Stimulated activated CD4-positive, alpha-beta T cell treated with anti-CD3 and anti-CD28 coated beads, Interleukin-12 subunit alpha, Interleukin-12 subunit beta, amount 100 ng/mL, for 24 hours (primary cell): ENCODE measurements around the gene FIBCD1.

Source experiments
- DNase-seq, 2 experiments: peaks; one replicate each; pipeline ENCODE4 v3.0.0-alpha.2; 2020; ENCODE audit warnings: low read depth in 2 of 2

Gene FIBCD1

DNA sequence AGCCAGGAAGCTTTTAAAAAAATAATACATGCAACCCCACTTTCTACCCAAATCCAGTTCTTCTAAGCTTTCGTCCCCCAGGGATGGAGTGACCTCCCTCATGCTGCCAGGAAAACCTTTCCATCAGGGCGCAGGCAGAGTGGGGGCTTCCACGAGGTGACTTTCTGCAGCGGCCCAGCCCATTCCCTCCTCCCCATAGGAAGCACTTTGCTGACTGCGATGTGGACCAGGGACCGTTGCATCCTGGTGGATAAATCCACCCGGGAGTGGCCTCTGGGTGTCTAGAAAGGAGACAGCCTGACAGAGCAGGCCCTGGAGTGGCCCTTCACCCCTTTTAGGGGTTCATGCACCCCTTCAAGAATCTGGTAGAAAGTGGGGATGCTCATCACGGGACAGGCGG lies 44.0 kb downstream of the FIBCD1 start:
- DNase-seq, result no peak

- DNase-seq, result no peak
Observed at GRCh38 chr9:130894546-130894945, 44.5 kb downstream of the FIBCD1 start.

GRCh38 chr9:130893341-130894101 lies 45.5 kb downstream of the FIBCD1 start:
- DNase-seq, result no peak

- no peak for DNase-seq
Observed at GRCh38 chr9:130892477-130893304, 46.4 kb downstream of the FIBCD1 start.

DNA sequence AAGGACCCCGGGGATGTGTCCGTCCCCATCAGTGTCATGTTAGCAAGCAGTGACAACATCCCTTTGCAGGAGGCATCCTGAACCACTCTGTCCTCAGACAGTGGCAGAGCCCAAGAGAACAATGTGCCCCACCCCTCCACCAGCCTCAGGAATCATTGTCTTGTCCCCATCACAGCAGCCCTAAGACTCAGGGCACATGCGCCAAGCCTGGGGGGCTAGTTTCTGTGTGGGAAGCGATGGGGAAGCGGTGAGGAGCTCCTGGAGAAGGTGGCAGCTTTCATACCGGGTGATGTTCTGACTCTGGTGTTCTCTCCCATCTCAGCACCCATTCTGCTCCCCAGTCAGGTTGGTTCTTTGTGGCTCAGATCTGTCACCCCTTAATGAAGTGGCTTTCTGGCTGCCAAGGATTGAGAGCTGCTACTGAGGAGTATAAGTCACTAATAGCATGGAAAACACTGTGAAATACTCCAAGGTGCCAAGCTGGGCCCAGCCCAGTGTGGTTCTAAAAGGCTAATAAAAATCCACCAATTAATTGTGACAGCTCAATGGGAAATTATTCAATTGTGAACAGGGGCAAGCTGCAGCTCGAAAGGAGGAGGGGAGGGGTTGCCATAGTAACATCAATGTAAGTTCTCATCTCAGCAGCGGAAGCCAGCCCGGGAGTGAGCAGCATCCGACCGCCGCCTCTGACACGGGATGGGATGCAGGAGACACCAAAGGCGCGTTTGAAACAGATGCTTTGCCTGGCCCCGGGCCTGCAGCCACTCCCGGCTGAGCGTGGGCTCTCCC lies 47.2 kb downstream of the FIBCD1 start:
- no peak for DNase-seq

GRCh38 chr9:130890870-130891687 lies 48.0 kb downstream of the FIBCD1 start:
- no peak for DNase-seq

DNA sequence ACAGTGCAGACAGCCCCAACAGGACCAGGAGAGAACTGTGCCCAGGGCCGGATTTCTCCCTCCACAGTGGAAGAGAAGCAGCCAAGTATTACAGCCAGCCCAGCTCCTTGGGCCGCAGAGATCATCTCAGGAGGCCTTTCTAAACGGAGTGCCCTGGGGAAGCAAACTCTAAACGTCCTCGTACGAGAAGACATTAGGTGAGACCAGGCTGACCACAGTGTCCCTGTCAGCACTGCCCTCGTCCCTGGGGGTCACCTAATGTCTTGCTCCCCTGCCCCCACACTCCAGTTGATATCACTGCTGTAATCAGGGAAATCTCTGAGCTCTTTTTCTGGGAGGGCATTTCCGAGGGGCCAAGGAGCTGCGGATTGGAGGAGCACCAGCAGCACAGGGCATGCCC lies 48.9 kb downstream of the FIBCD1 start:
- no peak for DNase-seq

GRCh38 chr9:130888146-130888885 lies 50.7 kb downstream of the FIBCD1 start:
- no peak for DNase-seq

- no peak for DNase-seq
Observed at GRCh38 chr9:130887494-130888144, 51.4 kb downstream of the FIBCD1 start.

GRCh38 chr9:130886981-130887380 lies 52.1 kb downstream of the FIBCD1 start:
- no peak for DNase-seq

DNA sequence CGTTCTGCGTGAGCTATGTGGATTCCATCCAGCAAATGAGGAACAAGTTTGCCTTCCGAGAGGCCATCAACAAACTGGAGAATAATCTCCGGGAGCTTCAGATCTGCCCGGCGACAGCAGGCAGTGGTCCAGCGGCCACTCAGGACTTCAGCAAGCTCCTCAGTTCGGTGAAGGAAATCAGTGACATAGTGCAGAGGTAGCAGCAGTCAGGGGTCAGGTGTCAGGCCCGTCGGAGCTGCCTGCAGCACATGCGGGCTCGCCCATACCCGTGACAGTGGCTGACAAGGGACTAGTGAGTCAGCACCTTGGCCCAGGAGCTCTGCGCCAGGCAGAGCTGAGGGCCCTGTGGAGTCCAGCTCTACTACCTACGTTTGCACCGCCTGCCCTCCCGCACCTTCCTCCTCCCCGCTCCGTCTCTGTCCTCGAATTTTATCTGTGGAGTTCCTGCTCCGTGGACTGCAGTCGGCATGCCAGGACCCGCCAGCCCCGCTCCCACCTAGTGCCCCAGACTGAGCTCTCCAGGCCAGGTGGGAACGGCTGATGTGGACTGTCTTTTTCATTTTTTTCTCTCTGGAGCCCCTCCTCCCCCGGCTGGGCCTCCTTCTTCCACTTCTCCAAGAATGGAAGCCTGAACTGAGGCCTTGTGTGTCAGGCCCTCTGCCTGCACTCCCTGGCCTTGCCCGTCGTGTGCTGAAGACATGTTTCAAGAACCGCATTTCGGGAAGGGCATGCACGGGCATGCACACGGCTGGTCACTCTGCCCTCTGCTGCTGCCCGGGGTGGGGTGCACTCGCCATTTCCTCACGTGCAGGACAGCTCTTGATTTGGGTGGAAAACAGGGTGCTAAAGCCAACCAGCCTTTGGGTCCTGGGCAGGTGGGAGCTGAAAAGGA lies 53.3 kb downstream of the FIBCD1 start:
- DNase-seq, result no peak

DNA sequence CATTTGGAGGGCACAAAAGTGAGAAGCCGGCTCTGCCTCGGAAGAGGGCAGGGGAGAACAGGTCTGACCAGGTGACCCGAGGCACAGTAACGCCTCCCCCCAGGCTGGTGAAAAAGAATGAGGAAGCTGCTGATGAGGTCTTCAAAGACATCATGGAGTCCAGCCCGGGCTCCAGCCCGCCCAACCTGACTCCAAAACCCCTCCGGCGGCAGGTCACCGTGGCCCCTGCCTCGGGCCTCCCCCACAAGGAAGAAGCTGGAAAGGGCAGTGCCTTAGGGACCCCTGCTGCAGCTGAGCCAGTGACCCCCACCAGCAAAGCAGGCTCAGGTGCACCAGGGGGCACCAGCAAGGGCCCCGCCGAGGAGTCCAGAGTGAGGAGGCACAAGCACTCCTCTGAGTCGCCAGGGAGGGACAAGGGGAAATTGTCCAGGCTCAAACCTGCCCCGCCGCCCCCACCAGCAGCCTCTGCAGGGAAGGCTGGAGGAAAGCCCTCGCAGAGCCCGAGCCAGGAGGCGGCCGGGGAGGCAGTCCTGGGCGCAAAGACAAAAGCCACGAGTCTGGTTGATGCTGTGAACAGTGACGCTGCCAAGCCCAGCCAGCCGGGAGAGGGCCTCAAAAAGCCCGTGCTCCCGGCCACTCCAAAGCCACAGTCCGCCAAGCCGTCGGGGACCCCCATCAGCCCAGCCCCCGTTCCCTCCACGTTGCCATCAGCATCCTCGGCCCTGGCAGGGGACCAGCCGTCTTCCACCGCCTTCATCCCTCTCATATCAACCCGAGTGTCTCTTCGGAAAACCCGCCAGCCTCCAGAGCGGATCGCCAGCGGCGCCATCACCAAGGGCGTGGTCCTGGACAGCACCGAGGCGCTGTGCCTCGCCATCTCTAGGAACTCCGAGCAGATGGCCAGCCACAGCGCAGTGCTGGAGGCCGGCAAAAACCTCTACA lies 54.2 kb downstream of the FIBCD1 start:
- DNase-seq, result no peak

DNA sequence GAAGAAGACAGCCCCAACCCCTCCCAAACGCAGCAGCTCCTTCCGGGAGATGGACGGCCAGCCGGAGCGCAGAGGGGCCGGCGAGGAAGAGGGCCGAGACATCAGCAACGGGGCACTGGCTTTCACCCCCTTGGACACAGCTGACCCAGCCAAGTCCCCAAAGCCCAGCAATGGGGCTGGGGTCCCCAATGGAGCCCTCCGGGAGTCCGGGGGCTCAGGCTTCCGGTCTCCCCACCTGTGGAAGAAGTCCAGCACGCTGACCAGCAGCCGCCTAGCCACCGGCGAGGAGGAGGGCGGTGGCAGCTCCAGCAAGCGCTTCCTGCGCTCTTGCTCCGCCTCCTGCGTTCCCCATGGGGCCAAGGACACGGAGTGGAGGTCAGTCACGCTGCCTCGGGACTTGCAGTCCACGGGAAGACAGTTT lies 54.9 kb downstream of the FIBCD1 start:
- no peak for DNase-seq

- no peak for DNase-seq
Observed at GRCh38 chr9:130883479-130883878, 55.6 kb downstream of the FIBCD1 start.

DNA sequence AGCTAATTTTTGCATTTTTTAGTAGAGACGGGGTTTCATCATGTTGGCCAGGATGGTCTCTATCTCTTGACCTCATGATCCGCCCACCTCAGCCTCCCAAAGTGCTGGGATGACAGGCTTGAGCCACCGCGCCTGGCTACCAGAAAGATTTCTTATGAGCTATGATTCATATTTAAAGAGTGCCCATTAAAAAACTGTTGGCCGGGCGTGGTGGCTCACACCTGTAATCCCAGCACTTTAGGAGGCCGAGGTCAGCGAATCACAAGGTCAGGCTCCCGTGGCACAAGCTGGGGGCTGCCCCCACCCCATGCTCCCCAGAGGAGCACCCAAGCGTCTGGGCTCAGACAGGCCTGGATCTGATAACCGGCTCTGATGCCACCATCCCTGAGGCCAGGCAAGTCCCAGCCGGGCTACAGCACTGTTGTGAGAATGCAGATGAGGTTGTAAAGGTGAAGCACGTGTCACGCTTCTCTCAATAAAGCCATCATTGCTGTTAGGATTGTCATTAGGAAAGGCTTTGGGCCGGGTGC lies 56.3 kb downstream of the FIBCD1 start:
- no peak for DNase-seq

GRCh38 chr9:130881516-130881915 lies 57.5 kb downstream of the FIBCD1 start:
- DNase-seq, result no peak

DNA sequence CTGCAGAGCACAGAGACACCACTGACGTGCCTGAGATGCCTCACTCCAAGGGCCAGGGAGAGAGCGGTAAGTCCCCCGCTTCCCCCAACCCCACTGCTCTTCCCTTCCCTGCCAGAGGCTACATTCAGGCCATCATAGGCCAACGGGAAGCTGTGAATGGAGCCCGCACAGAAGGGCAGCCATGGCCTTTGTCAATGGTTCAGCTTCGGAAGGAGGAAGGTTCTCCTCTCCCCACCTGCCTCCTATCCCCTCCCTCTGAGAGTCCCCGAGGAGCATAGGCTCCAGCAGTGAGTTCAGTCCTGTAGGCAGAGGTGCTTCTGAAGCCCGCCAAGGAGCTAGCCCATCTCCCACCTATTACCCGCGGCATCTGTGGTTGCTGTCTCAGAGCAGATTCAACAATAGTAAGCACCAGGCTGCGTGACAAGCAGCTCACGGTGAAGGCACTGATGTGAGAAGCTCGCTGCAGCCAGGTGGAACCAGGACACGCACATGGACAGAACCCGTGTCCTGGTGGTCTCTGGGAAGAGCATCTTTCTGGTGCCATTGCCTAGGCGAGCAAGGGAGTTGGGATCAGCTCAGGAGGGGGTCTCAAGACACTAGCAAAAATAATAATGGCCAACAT lies 58.3 kb downstream of the FIBCD1 start:
- no peak for DNase-seq
